Esophagus squamous epithelium (tissue), 4 donors: Measurements from ENCODE around the gene SLC9A9.

ENCODE experiments used
- POLR2A ChIP-seq, 4 donors: fragments of 450-650 bp; IDR thresholded peaks; one replicate each; pipeline ENCODE4 v1.6.1; 2017; ENCODE audit warnings: antibody characterized with exemption in 4 of 4, mild to moderate bottlenecking in 4 of 4, moderate library complexity in 3 of 4
- TF ChIP-seq, protein P1 (sequence below), 6 experiments: fragments of 450-650 bp in 4 of 6; fragments of 200-600 bp in 2 of 6; sonication (generic) in 2 of 6; IDR thresholded peaks; one replicate each; pipeline ENCODE4 v1.5.1; 2016 to 2019; ENCODE audit warnings: antibody characterized with exemption in 6 of 6, mild to moderate bottlenecking in 4 of 6, moderate library complexity in 4 of 6

DNA sequence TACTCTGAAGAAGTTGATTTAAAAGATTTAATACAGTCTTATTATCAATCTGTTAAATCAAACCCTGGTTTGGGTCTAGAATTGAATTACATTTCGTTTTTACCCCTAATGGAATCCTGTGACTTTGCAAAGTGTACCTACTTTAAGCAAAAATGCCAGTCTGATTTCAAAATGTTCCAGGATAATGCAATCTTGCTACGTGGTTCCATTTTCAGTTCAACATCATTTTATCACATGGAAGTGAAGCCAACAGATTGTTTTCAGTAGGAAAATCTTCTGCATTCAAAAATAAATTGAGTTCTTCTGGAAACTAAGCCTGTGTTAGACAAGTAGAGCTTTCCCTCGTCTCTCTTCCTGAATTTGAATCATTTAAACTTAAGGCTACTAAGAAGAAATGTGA, 372.3 kb downstream of the SLC9A9 start:
- TF ChIP-seq POLR2A (IDR thresholded peaks at IDR 0.05) = no peak
- TF ChIP-seq, protein P1, sequence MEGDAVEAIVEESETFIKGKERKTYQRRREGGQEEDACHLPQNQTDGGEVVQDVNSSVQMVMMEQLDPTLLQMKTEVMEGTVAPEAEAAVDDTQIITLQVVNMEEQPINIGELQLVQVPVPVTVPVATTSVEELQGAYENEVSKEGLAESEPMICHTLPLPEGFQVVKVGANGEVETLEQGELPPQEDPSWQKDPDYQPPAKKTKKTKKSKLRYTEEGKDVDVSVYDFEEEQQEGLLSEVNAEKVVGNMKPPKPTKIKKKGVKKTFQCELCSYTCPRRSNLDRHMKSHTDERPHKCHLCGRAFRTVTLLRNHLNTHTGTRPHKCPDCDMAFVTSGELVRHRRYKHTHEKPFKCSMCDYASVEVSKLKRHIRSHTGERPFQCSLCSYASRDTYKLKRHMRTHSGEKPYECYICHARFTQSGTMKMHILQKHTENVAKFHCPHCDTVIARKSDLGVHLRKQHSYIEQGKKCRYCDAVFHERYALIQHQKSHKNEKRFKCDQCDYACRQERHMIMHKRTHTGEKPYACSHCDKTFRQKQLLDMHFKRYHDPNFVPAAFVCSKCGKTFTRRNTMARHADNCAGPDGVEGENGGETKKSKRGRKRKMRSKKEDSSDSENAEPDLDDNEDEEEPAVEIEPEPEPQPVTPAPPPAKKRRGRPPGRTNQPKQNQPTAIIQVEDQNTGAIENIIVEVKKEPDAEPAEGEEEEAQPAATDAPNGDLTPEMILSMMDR (IDR thresholded peaks at IDR 0.05) = no peak
